Neural crest cell (in vitro differentiated cells): ENCODE data around the gene PTGDR2. TPM values are rescaled to one million over a fixed set of nuclear protein-coding genes. Genes with fewer than 3 reads are reported as not detected.

Source experiments
- DNase-seq: peaks from one replicate; pipeline ENCODE4 v3.0.0; 2021; ENCODE audit warnings: low read depth, mixed read lengths, low spot score
- H3K27ac Mint-ChIP-seq: one replicate; pipeline ENCODE4 v1.8.0; 2021; ENCODE audit warnings: mild to moderate bottlenecking, mixed read lengths; ENCODE audit not compliant: unreplicated experiment
- H3K27me3 Mint-ChIP-seq: 2 replicates; pipeline ENCODE4 v1.8.0; 2021; ENCODE audit warnings: low read depth, mild to moderate bottlenecking, mixed read lengths
- H3K36me3 Mint-ChIP-seq: 2 replicates; pipeline ENCODE4 v1.8.0; 2021; ENCODE audit warnings: low read depth, mild to moderate bottlenecking, mixed read lengths
- H3K4me1 Mint-ChIP-seq: 2 replicates; pipeline ENCODE4 v1.8.0; 2021; ENCODE audit warnings: mixed read lengths
- H3K4me3 Mint-ChIP-seq: one replicate; pipeline ENCODE4 v1.8.0; 2021; ENCODE audit warnings: mild to moderate bottlenecking, mixed read lengths
- H3K9me3 Mint-ChIP-seq: 2 replicates; pipeline ENCODE4 v1.8.0; 2021; ENCODE audit warnings: mixed read lengths
- total RNA-seq: library from RNA; stranded (reverse); gene quantifications from 2 replicates; pipeline ENCODE4 v1.2.1, GENCODE V29; 2021
- TF ChIP-seq, protein P1 (sequence below): fragments of 200-600 bp; sonication (generic); conservative IDR thresholded peaks from 2 replicates; pipeline ENCODE4 v1.5.0; 2021; ENCODE audit warnings: antibody characterized with exemption, mild to moderate bottlenecking

Gene PTGDR2
- total RNA-seq, 1 donor from 2014 or later, result 0.16 TPM

DNA sequence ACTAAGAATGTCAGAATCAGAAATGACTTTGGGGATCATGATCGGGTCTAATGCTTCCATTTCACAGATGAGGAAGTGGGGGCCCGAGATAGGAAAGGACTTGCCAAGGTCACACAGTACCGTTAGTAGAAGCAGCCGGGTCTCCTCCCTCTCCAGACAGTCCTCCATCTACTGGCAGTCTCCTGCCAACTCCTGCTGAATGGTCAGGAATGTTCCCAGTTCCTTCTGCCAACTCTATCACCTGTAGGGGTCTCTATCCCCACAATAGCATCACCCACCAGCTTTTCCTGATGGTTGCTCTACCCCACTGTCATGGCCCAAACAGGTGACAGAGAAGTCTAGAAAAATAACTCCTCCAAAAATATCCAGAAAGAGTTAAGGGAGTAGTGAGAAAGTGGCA lies 37.7 kb downstream of the PTGDR2 start:
- Mint-ChIP-seq H3K27me3 (no peaks in the 10 kb centered on the region), H3K36me3 (peaks cover 6% of the 10 kb centered on the region), H3K27ac (no peak overlapping the region), H3K4me3 (no peak overlapping the region), H3K9me3 (peaks cover 11% of the 10 kb centered on the region), H3K4me1 (no peaks in the 10 kb centered on the region)
- TF ChIP-seq, protein P1, sequence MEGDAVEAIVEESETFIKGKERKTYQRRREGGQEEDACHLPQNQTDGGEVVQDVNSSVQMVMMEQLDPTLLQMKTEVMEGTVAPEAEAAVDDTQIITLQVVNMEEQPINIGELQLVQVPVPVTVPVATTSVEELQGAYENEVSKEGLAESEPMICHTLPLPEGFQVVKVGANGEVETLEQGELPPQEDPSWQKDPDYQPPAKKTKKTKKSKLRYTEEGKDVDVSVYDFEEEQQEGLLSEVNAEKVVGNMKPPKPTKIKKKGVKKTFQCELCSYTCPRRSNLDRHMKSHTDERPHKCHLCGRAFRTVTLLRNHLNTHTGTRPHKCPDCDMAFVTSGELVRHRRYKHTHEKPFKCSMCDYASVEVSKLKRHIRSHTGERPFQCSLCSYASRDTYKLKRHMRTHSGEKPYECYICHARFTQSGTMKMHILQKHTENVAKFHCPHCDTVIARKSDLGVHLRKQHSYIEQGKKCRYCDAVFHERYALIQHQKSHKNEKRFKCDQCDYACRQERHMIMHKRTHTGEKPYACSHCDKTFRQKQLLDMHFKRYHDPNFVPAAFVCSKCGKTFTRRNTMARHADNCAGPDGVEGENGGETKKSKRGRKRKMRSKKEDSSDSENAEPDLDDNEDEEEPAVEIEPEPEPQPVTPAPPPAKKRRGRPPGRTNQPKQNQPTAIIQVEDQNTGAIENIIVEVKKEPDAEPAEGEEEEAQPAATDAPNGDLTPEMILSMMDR, result no peak
- no peak for DNase-seq

DNA sequence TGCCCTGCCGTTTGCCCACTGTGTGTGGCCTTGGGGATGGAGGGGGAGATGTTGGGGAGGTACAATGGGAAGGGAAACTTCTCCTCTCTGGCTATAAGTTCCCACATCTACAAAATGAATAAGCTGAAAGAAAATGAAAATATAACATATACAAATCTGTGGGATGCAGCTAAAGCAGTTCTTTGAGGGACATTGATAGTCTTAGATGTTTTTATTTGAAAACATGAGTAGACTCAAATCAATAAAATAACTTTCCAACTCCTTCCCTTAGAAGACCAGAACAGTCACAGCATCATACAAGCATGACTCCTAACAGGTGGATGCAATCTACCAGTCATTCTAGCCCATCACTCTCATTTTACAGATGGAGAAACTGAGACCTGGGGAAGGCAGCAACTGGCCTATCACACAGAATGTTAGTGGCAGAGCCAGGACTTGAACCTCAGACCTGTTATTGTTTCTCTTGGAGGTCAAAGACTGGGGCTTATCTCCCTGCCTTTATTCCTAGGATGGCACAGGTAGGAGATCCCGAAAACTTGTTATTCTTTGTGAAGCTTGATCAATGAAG lies 39.1 kb downstream of the PTGDR2 start:
- peaks cover 6% of the 10 kb centered on the region for H3K36me3 Mint-ChIP-seq

DNA sequence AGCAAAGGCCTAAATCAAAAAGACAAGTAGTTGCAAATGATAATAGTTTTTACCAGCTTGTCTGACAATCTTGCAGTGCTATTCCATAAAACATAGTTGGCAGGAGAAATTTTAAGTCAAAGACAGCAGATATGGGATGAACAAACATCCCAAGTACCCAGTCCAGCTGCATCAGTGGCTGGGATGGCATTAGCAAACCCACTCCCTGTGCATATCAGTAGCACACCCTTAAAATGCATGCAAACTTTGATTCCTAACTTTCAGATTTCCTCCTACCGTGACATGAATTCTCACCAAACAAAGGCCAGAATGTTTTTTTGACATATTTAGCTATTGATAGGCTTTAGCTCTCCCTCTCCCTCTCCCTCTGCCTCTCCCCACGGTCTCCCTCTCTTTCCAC lies 41.6 kb downstream of the PTGDR2 start:
- H3K27ac Mint-ChIP-seq, result no peak overlapping the region
- H3K27me3 Mint-ChIP-seq, result no peaks in the 10 kb centered on the region
- DNase-seq, result no peak
- TF ChIP-seq, protein P1, result no peak
- H3K9me3 Mint-ChIP-seq, result peaks cover 11% of the 10 kb centered on the region
- no peaks in the 10 kb centered on the region for H3K4me1 Mint-ChIP-seq
- H3K4me3 Mint-ChIP-seq, result no peak overlapping the region
- peaks cover 6% of the 10 kb centered on the region for H3K36me3 Mint-ChIP-seq

More for the DNA sequence above, 39.1 kb downstream of the PTGDR2 start:
- TF ChIP-seq, protein P1, result no peak
- H3K4me1 Mint-ChIP-seq, result no peaks in the 10 kb centered on the region
- no peak overlapping the region for H3K4me3 Mint-ChIP-seq
- no peak overlapping the region for H3K27ac Mint-ChIP-seq
- peaks cover 11% of the 10 kb centered on the region for H3K9me3 Mint-ChIP-seq
- no peak for DNase-seq
- no peaks in the 10 kb centered on the region for H3K27me3 Mint-ChIP-seq

GRCh38 chr11:60813324-60813723 lies 42.4 kb downstream of the PTGDR2 start:
- Mint-ChIP-seq H3K4me1 (no peaks in the 10 kb centered on the region), H3K4me3 (no peak overlapping the region), H3K9me3 (peaks cover 11% of the 10 kb centered on the region), H3K27me3 (no peaks in the 10 kb centered on the region), H3K27ac (no peak overlapping the region), H3K36me3 (peaks cover 6% of the 10 kb centered on the region)
- DNase-seq, result no peak
- TF ChIP-seq, protein P1, result no peak

DNA sequence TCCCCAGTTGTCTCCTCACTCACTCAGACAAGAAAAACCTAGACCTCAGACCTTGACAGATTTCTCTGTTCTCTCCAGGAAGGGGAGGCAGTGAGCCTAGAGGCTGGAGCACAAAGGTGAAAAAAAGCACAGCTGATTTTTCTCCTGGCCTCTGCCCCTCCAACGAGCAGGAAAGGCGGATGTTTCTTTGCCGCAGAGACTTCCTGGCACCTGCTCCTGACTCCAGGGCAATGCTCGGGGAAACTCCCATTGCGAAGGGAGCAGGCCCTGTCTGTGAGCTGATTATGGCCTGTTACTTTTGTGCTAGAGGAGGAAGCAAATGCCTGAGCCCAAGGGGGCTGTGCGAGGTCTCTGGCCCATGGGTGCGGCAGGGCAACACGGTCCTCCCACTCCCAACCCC lies 45.2 kb downstream of the PTGDR2 start:
- H3K9me3 Mint-ChIP-seq, result peaks cover 4% of the 10 kb centered on the region
- TF ChIP-seq, protein P1, result no peak
- no peak overlapping the region for H3K4me3 Mint-ChIP-seq
- H3K4me1 Mint-ChIP-seq, result no peaks in the 10 kb centered on the region
- H3K36me3 Mint-ChIP-seq, result no peaks in the 10 kb centered on the region
- no peaks in the 10 kb centered on the region for H3K27me3 Mint-ChIP-seq
- no peak overlapping the region for H3K27ac Mint-ChIP-seq
- DNase-seq, result no peak
